Urinary bladder (tissue), 4 donors: ENCODE measurements around the gene OR51S1. TPM values are rescaled to one million over a fixed set of nuclear protein-coding genes. Genes with fewer than 3 reads are reported as not detected.
"Not testable (repeated sequence)": the region's sequence is repeated elsewhere in the genome, so short reads cannot be mapped to it uniquely, and the experiment has no call there.

ENCODE experiments used
- DNase-seq: peaks from one replicate; pipeline ENCODE4 v3.0.0-alpha.2; 2015; ENCODE audit errors: extremely low spot score
- H3K27ac ChIP-seq: one replicate; pipeline ENCODE4 v1.5.1; 2013; ENCODE audit warnings: low read depth, mild to moderate bottlenecking, moderate library complexity
- H3K36me3 ChIP-seq: one replicate; pipeline ENCODE4 v1.6.1; 2013; ENCODE audit warnings: mild to moderate bottlenecking, moderate library complexity; ENCODE audit not compliant: insufficient read depth
- H3K4me1 ChIP-seq: one replicate; pipeline ENCODE4 v1.6.1; 2013; ENCODE audit warnings: mild to moderate bottlenecking, moderate library complexity; ENCODE audit not compliant: insufficient read depth
- H3K4me3 ChIP-seq: one replicate; pipeline ENCODE4 v1.5.1; 2013; ENCODE audit warnings: low read depth, low read length
- WGBS: extraction: QIAGEN DNeasy Blood & Tissue Kit; methylation state at CpG from one replicate; pipeline ENCODE4 v1.1.7; 2013; 5-methylcytosine and 5-hydroxymethylcytosine counted together
- polyA plus RNA-seq: library from polyadenylated mRNA; stranded (reverse); fragments of 200-250 nt; gene quantifications from one replicate; pipeline ENCODE4 v1.2.3, GENCODE V29; 2013
- total RNA-seq: library from RNA; depleted of rRNA; stranded (reverse); fragments of >200 nt; gene quantifications from one replicate; pipeline ENCODE4 v1.2.3, GENCODE V29; 2014
- donor health status: healthy with polysubstance abuse.
- donor health status: healthy.

The OR51S1 gene
- total RNA-seq (not detected), polyA plus RNA-seq (not detected)

DNA sequence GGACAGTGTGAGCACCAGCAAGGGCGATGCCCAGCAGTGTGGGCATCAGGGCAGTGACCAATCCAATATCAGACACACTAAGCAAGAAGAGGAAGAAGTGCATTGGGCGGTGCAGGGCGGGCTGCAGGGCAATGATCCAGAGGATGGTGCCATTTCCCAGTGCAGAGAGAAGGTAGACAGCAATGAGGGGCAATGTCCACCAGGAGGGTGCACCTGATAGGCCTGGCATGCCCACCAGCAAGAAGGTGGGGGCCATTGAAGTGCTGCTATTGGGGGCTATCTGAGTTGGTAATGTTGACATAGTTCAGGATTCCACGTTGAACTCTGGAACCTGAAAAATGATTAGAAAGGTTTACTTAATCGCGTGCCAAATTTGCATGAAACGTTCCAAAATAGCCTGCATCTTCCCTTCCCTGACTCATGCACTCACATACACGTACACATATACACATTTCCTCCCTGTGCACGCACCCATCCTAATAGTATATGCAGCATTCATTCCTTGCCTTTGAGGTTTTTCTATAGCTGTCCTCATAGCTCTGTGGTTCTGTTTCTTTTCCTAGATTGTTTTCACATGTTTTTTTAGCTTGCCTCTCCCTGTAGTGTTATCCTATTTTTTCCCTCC lies at the start of gene OR51S1:
Gene OR51S1 (minus strand): TSS at position 301 of the 625 bp plus-strand sequence. CDS start 0 bp downstream, at position 301.
- 74% methylated on average over 9 of the region's 9 CpGs for WGBS
- H3K4me3 ChIP-seq, result no peak within 1 kb of the TSS
- H3K4me1 ChIP-seq, result no peaks in the 10 kb centered on the region
- H3K27ac ChIP-seq, result no peak within 1 kb of the TSS
- no peaks in the 10 kb centered on the region for H3K36me3 ChIP-seq
- DNase-seq, result no peak

DNA sequence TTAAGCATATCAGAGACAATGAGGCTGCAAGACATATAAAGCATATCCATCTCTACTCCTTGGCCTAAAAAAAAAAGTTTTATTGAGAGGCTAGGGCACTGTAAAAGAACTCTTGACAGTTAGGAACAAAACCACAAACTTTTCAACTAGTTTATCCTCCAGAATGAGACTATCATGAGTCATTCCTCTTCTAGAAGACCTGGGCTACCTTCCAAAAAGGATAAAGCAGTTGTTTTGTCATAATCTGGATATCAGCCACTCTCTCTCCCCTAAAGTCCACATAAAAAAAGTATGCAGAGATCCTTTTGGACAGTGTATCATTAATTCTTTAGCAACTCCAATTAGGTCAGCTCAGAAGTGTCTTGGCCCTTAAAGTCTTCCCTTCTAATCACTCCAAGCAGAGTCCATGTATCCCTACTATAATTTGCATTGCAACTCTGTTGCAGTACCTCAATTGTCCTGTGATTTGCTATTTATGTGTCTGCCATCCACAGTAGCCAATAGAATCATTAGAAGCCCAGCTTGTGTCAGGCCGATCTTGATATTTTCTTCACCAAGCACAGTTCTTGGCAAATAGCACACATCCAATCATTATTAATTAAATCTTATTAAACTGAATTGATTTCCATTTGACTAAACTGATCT lies 43.1 kb upstream of the OR51S1 start:
- no peaks in the 10 kb centered on the region for H3K4me1 ChIP-seq
- WGBS, result 90% methylated on average over 1 of the region's 1 CpG
- no peak overlapping the region for H3K4me3 ChIP-seq
- H3K36me3 ChIP-seq, result no peaks in the 10 kb centered on the region
- no peak for DNase-seq
- H3K27ac ChIP-seq, result no peak overlapping the region

DNA sequence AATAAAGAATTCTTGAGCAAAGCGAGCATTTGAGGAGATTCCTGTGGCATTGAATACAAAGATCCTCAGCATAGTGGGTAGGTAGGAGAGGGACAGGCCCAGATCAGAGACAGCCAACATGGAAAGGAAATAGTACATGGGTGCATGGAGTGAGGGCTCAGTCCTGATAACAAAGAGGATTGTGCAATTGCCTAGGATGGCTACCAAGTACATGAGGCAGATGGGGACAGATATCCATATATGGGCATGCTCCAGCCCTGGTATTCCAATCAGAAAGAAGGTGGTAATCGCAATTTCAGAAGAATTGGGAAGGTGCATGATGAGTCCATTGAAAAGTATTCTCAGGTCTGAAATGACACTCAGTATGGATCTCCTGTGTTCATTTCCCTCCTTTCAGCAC lies 41.3 kb upstream of the OR51S1 start:
- no peaks in the 10 kb centered on the region for H3K4me1 ChIP-seq
- H3K36me3 ChIP-seq, result no peaks in the 10 kb centered on the region
- H3K27ac ChIP-seq, result no peak overlapping the region
- 90% methylated on average over 2 of the region's 2 CpGs for WGBS
- no peak overlapping the region for H3K4me3 ChIP-seq
- no peak for DNase-seq

DNA sequence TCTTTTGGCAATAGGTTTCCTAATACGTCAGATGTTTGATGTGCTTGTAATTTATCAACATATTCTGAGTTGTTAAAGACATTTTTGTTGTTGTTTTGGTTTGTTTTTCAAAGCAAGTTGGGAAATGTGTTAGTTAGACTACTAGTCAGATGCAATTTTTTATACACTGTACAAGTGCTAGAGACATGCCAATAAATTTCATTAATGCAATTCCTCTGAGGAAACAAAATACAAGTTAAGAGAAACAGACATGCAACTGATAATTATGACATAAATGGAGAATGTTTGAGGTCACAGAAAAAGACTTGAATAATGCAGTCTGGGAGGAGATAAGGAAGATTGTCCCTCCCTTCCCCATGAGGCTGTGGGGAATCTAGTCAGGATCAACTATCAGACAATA lies 38.6 kb upstream of the OR51S1 start:
- WGBS, result 0% methylated on average over 1 of the region's 1 CpG
- no peak overlapping the region for H3K27ac ChIP-seq
- DNase-seq, result no peak
- no peaks in the 10 kb centered on the region for H3K36me3 ChIP-seq
- no peaks in the 10 kb centered on the region for H3K4me1 ChIP-seq
- no peak overlapping the region for H3K4me3 ChIP-seq

DNA sequence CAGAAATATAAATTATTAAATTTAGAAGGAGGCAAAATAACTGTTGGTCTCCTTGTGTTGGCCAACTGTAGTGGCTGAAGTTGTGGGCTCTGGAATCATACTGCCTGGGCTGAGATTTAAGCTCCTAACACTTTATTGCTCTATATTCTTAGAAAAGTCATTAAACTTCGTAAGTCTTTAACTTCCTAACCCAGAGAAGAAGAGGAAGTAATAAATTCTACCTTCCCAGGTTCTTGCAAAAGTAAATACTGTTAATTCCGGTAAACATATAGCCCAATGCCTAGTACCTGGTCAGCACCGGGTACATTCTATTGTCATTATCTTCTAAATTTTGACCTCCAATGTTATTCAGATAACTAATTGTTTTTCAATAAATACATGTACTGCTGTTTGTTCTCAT lies 37.2 kb upstream of the OR51S1 start:
- 57% methylated on average over 3 of the region's 3 CpGs for WGBS
- no peak for DNase-seq
- Histone ChIP-seq H3K36me3 (no peaks in the 10 kb centered on the region), H3K4me3 (no peak overlapping the region), H3K27ac (no peak overlapping the region), H3K4me1 (no peaks in the 10 kb centered on the region)

GRCh38 chr11:4884361-4884760 lies 35.4 kb upstream of the OR51S1 start:
- no peaks in the 10 kb centered on the region for H3K4me1 ChIP-seq
- H3K36me3 ChIP-seq, result no peaks in the 10 kb centered on the region
- DNase-seq, result no peak
- WGBS, result 71% methylated on average over 3 of the region's 3 CpGs
- H3K27ac ChIP-seq, result no peak overlapping the region
- no peak overlapping the region for H3K4me3 ChIP-seq

DNA sequence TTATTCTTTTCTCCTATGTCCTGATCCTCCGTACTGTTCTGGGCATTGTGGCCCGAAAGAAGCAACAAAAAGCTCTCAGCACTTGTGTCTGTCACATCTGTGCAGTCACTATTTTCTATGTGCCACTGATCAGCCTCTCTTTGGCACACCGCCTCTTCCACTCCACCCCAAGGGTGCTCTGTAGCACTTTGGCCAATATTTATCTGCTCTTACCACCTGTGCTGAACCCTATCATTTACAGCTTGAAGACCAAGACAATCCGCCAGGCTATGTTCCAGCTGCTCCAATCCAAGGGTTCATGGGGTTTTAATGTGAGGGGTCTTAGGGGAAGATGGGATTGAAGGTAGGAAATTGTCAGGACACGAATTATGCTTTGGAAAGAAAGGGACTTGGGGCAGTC lies 33.5 kb upstream of the OR51S1 start:
- Histone ChIP-seq H3K27ac (no peak overlapping the region), H3K4me1 (no peaks in the 10 kb centered on the region), H3K36me3 (no peaks in the 10 kb centered on the region), H3K4me3 (no peak overlapping the region)
- DNase-seq, result no peak
- WGBS, result 88% methylated on average over 5 of the region's 5 CpGs

GRCh38 chr11:4881860-4882500 lies 33.0 kb upstream of the OR51S1 start, which contains the start of gene OR51T1:
Gene OR51T1, plus strand, starts transcription at chr11:4881900. Its CDS starts 0 bp downstream, at chr11:4881900.
- WGBS, result 77% methylated on average over 8 of the region's 8 CpGs
- Histone ChIP-seq H3K4me3 (no peak within 1 kb of the TSS), H3K27ac (no peak within 1 kb of the TSS), H3K4me1 (no peaks in the 10 kb centered on the region), H3K36me3 (no peaks in the 10 kb centered on the region)
- DNase-seq, result no peak

DNA sequence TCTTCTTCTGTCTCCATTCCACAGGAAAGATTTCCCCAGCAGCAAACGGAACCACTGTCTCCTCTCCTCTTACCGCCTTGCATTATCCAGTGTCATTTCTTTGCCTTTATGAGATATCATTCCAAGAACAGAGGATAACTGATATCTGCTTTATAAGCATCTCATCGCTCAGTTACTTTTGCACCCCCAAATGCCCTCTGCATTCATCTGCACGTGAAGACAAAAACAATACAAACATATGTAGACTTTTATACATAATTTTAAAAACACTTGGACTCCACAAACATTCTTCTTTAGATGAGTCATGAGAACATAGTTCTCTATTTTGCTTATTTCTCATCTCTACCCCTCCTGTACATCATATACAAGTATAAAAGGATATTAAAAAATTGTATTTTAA lies 32.2 kb upstream of the OR51S1 start:
- Histone ChIP-seq H3K4me1 (no peaks in the 10 kb centered on the region), H3K27ac (no peak overlapping the region), H3K36me3 (no peaks in the 10 kb centered on the region), H3K4me3 (no peak overlapping the region)
- 67% methylated on average over 4 of the region's 4 CpGs for WGBS
- no peak for DNase-seq

DNA sequence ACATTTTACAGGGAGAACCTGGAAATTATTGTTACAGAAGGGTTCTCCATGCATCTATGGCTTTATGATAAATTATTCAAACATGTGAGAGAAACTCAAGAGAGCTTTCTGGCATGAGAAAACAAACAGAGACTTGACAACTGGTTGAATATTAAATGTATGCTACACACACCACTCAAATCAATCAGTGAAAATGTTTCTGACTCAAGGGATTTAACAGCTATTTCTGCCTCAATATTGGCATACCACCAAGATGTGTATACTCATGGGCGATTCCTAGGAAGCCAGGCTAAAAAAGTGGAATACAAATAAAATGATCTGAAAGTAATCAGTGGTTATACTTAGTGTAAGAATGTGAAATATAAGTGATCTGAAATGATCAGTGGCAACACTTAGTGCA lies 16.8 kb upstream of the OR51S1 start:
- H3K36me3 ChIP-seq, result no peaks in the 10 kb centered on the region
- 46% methylated on average over 1 of the region's 1 CpG for WGBS
- no peak overlapping the region for H3K27ac ChIP-seq
- H3K4me3 ChIP-seq, result no peak overlapping the region
- no peaks in the 10 kb centered on the region for H3K4me1 ChIP-seq
- DNase-seq, result no peak

DNA sequence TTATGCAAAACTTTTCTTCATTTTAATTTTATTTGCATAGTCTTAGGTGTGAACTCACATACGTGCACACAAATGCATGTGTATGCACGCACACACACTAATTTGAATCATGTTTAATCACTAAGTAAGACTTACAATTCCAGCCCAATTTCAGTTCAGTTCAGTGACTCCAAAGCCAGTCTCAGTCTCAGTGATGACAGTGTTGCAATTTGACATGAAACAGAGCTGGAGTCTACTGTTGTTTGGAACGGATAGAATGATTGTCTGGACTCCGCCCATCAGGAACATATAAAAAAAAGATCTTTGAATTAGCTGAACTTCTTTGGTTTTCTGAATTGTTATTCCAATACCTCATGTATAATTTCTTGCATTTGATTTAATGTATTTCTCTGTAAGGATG lies 14.9 kb upstream of the OR51S1 start:
- no peaks in the 10 kb centered on the region for H3K36me3 ChIP-seq
- no peak overlapping the region for H3K27ac ChIP-seq
- DNase-seq, result no peak
- H3K4me3 ChIP-seq, result no peak overlapping the region
- 55% methylated on average over 4 of the region's 4 CpGs for WGBS
- H3K4me1 ChIP-seq, result no peaks in the 10 kb centered on the region

- no peaks in the 10 kb centered on the region for H3K36me3 ChIP-seq
- H3K4me3 ChIP-seq, result no peak overlapping the region
- no peak overlapping the region for H3K27ac ChIP-seq
- no peak for DNase-seq
- H3K4me1 ChIP-seq, result no peaks in the 10 kb centered on the region
Observed at GRCh38 chr11:4862447-4863236, 13.6 kb upstream of the OR51S1 start.

DNA sequence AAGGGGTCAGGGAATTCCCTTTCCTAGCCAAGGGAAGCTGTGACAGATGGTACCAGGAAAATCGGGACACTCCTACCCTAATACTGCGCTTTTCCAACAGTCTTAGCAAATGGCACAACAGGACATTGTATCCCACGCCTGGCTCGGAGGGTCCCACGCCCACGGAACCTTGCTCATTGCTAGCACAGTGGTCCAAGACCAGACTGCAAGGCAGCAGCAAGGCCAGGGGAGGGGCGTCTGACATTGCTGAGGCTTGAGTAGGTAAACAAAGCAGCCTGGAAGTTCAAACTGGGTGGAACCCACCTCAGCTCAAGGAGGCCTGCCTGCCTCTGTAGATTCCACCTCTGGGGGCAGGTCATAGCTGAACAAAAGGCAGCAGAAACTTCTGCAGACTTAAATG lies 5.3 kb upstream of the OR51S1 start:
- not testable (repeated sequence) for H3K4me3 ChIP-seq, DNase-seq, H3K27ac ChIP-seq, H3K4me1 ChIP-seq, H3K36me3 ChIP-seq
- 92% methylated on average over 7 of the region's 7 CpGs for WGBS
